NCI-H82 (cell line): ENCODE results near the gene ALPK3.
"Not testable (repeated sequence)": the region's sequence is repeated elsewhere in the genome, so short reads cannot be mapped to it uniquely, and the experiment has no call there.

Source experiments
- DNase-seq: peaks from one replicate; lab custom pipeline; 2025; lab: John Stamatoyannopoulos, UW

ALPK3 gene

GRCh38 chr15:84874981-84875699, 58.0 kb downstream of the ALPK3 start:
- no peak for DNase-seq

GRCh38 chr15:84876269-84876668, 59.1 kb downstream of the ALPK3 start:
- no peak for DNase-seq

GRCh38 chr15:84877701-84878100, 60.5 kb downstream of the ALPK3 start:
- not testable (repeated sequence) for DNase-seq

- peak; percentile 67 for DNase-seq
Measured at GRCh38 chr15:84878504-84878903, 61.3 kb downstream of the ALPK3 start.

- no peak for DNase-seq
Measured at GRCh38 chr15:84879088-84879780, 62.1 kb downstream of the ALPK3 start.

- no peak for DNase-seq
Measured at GRCh38 chr15:84880007-84880406, 62.9 kb downstream of the ALPK3 start.

GRCh38 chr15:84880822-84881519, 63.8 kb downstream of the ALPK3 start:
- DNase-seq, result no peak

- DNase-seq, result no peak
Measured at GRCh38 chr15:84881520-84881830, 64.3 kb downstream of the ALPK3 start.

GRCh38 chr15:84883466-84883865, 66.3 kb downstream of the ALPK3 start:
- DNase-seq, result no peak

- no peak for DNase-seq
Measured at GRCh38 chr15:84883916-84884781, 67.0 kb downstream of the ALPK3 start, which contains the start of gene SLC28A1. SLC28A1 (plus strand) TSS chr15:84884662; CDS start chr15:84887761, 3,099 bp downstream.

GRCh38 chr15:84885801-84886200, 68.6 kb downstream of the ALPK3 start:
- no peak for DNase-seq

- DNase-seq, result no peak
Measured at GRCh38 chr15:84886211-84886983, 69.2 kb downstream of the ALPK3 start.

- DNase-seq, result no peak
Measured at GRCh38 chr15:84886984-84887299, 69.8 kb downstream of the ALPK3 start.

- no peak for DNase-seq
Measured at GRCh38 chr15:84887938-84888337, 70.8 kb downstream of the ALPK3 start.

- DNase-seq, result peak; percentile 85
Measured at GRCh38 chr15:84888639-84889038, 71.5 kb downstream of the ALPK3 start.

- peak; percentile 38 for DNase-seq
Measured at GRCh38 chr15:84889313-84889990, 72.3 kb downstream of the ALPK3 start.

- no peak for DNase-seq
Measured at GRCh38 chr15:84889991-84890669, 73.0 kb downstream of the ALPK3 start.

- DNase-seq, result no peak
Measured at GRCh38 chr15:84890670-84891162, 73.6 kb downstream of the ALPK3 start.

- DNase-seq, result no peak
Measured at GRCh38 chr15:84891339-84891738, 74.2 kb downstream of the ALPK3 start.

GRCh38 chr15:84892786-84893307, 75.7 kb downstream of the ALPK3 start:
- DNase-seq, result no peak
